ENCODE data around the gene SLC35B4. TPM values are rescaled to one million over a fixed set of nuclear protein-coding genes. Genes with fewer than 3 reads are reported as not detected.

The SLC35B4 gene
- total and polyA plus RNA-seq, 3 donors from 2014 or later: 11.0 to 15.7 (median 13.9) TPM

- Histone ChIP-seq H3K36me3 (ENCODE audit: low read depth, missing control alignments) (no peaks in the 10 kb centered on the region), H3K9me3 (no peaks in the 10 kb centered on the region), H3K4me1 (no peaks in the 10 kb centered on the region), H3K4me3 (no peak overlapping the region), H3K27me3 (no peaks in the 10 kb centered on the region), H3K27ac (no peak overlapping the region)
- 84 to 88% methylated on average over 3 of the region's 3 CpGs for WGBS, 2 donors
- no peak for DNase-seq
- intact Hi-C loops (cut with DNase I; ENCODE audit: low total_unique reads): no loop called here
- TF ChIP-seq POLR2A (IDR thresholded peaks at IDR 0.05) (no peak), CTCF (IDR thresholded peaks at IDR 0.05) (no peak)
These were observed 26.4 kb downstream of the SLC35B4 start for GRCh38 chr7:134290286-134290685.

- no peaks in the 10 kb centered on the region for H3K27me3 ChIP-seq
- DNase-seq: no peak
- intact Hi-C loops (cut with DNase I; ENCODE audit: low total_unique reads): no loop called here
- no peaks in the 10 kb centered on the region for H3K9me3 ChIP-seq
- no peak for TF ChIP-seq CTCF (IDR thresholded peaks at IDR 0.05)
- no peak for TF ChIP-seq POLR2A (IDR thresholded peaks at IDR 0.05)
- H3K27ac ChIP-seq: no peak overlapping the region
- H3K4me1 ChIP-seq: no peaks in the 10 kb centered on the region
- H3K36me3 ChIP-seq (ENCODE audit: low read depth, missing control alignments): no peaks in the 10 kb centered on the region
- H3K4me3 ChIP-seq: no peak overlapping the region
- 84 to 85% methylated on average over 2 of the region's 2 CpGs for WGBS, 2 donors
These were observed 26.9 kb downstream of the SLC35B4 start for GRCh38 chr7:134289841-134290240.

GRCh38 chr7:134289423-134289822, 27.3 kb downstream of the SLC35B4 start:
- no peaks in the 10 kb centered on the region for H3K9me3 ChIP-seq
- 77 to 88% methylated on average over 7 of the region's 7 CpGs for WGBS, 2 donors
- H3K27ac ChIP-seq: no peak overlapping the region
- no peak for DNase-seq
- no peaks in the 10 kb centered on the region for H3K36me3 ChIP-seq (ENCODE audit: low read depth, missing control alignments)
- TF ChIP-seq CTCF (IDR thresholded peaks at IDR 0.05): no peak
- no peak for TF ChIP-seq POLR2A (IDR thresholded peaks at IDR 0.05)
- no peaks in the 10 kb centered on the region for H3K4me1 ChIP-seq
- intact Hi-C loops (cut with DNase I; ENCODE audit: low total_unique reads): no loop called here
- H3K27me3 ChIP-seq: no peaks in the 10 kb centered on the region
- no peak overlapping the region for H3K4me3 ChIP-seq

GRCh38 chr7:134287916-134288659, 28.6 kb downstream of the SLC35B4 start:
- TF ChIP-seq CTCF (IDR thresholded peaks at IDR 0.05): no peak
- TF ChIP-seq POLR2A (IDR thresholded peaks at IDR 0.05): no peak
- no peak for DNase-seq
- intact Hi-C loops (cut with DNase I; ENCODE audit: low total_unique reads): no loop called here
- no peaks in the 10 kb centered on the region for H3K4me1 ChIP-seq
- H3K27ac ChIP-seq: no peak overlapping the region
- no peaks in the 10 kb centered on the region for H3K36me3 ChIP-seq (ENCODE audit: low read depth, missing control alignments)
- 85 to 86% methylated on average over 12 of the region's 12 CpGs for WGBS, 2 donors
- H3K4me3 ChIP-seq: no peak overlapping the region
- H3K27me3 ChIP-seq: no peaks in the 10 kb centered on the region
- no peaks in the 10 kb centered on the region for H3K9me3 ChIP-seq

- intact Hi-C loops (cut with DNase I; ENCODE audit: low total_unique reads): no loop called here
- H3K27me3 ChIP-seq: no peaks in the 10 kb centered on the region
- no peak for DNase-seq
- WGBS, 2 donors: 79 to 94% methylated on average over 3 of the region's 3 CpGs
- no peak overlapping the region for H3K4me3 ChIP-seq
- H3K4me1 ChIP-seq: no peaks in the 10 kb centered on the region
- no peaks in the 10 kb centered on the region for H3K9me3 ChIP-seq
- H3K36me3 ChIP-seq (ENCODE audit: low read depth, missing control alignments): no peaks in the 10 kb centered on the region
- TF ChIP-seq CTCF (IDR thresholded peaks at IDR 0.05): no peak
- TF ChIP-seq POLR2A (IDR thresholded peaks at IDR 0.05): no peak
- no peak overlapping the region for H3K27ac ChIP-seq
These were observed 31.8 kb downstream of the SLC35B4 start for GRCh38 chr7:134284952-134285351.

Measured in testis (tissue), 3 donors.